B cell (primary cell): Measurements from ENCODE around the gene SH2D3C. TPM values are rescaled to one million over a fixed set of nuclear protein-coding genes. Genes with fewer than 3 reads are reported as not detected.

Source experiments
- ATAC-seq: fragments of 200-7000 bp; cut with Tn5 transposase; one replicate; pipeline ENCODE4 v1.10.0; 2021; ENCODE audit warnings: low read depth, mild to moderate bottlenecking, moderate number of reproducible peaks, moderate library complexity
- CTCF ChIA-PET: fragments of 350-600 bp; sonication (Branson Sonifier 250); formaldehyde crosslinking; loops from one replicate; lab custom pipeline; 2021; ENCODE audit warnings: antibody characterized with exemption, inconsistent platforms; lab: Charles Lee
- POLR2A ChIA-PET: fragments of 350-600 bp; sonication (Branson Sonifier 250); formaldehyde crosslinking; loops from one replicate; lab custom pipeline; 2021; ENCODE audit warnings: antibody characterized with exemption; lab: Charles Lee
- DNase-seq: peaks from one replicate; pipeline ENCODE4 v3.0.0; 2013
- H2AFZ ChIP-seq: 2 replicates; pipeline ENCODE4 v1.6.1; 2012; ENCODE audit warnings: mild to moderate bottlenecking, low read depth, low read length; ENCODE audit not compliant: insufficient read depth, poor library complexity, severe bottlenecking
- H3K27ac ChIP-seq, 2 donors: 1 replicate in 1 of 2; 2 replicates in 1 of 2; pipeline ENCODE4 v1.5.1; 2012 to 2013; ENCODE audit warnings: low read length in 2 of 2, mild to moderate bottlenecking in 2 of 2, moderate library complexity in 1 of 2
- H3K27me3 ChIP-seq, 4 experiments: fragments of 200-600 bp in 1 of 4; sonication (generic) in 1 of 4; replicated peaks in 1 of 4; 1 replicate in 2 of 4; 2 replicates in 2 of 4; pipeline versions ENCODE4 v1.6.1 to v1.7.0; 2013 to 2016; ENCODE audit warnings: low read length in 3 of 4, mild to moderate bottlenecking in 2 of 4, mixed read lengths in 1 of 4, moderate library complexity in 1 of 4; ENCODE audit not compliant: insufficient read depth in 4 of 4, control insufficient read depth in 3 of 4; ENCODE audit errors: control extremely low read depth in 1 of 4
- H3K36me3 ChIP-seq, 2 experiments: replicated peaks in 1 of 2; 1 replicate in 1 of 2; 2 replicates in 1 of 2; pipeline versions ENCODE4 v1.6.1 to v1.7.1; 2013; ENCODE audit warnings: low read length in 1 of 2; ENCODE audit not compliant: insufficient read depth in 2 of 2, control insufficient read depth in 1 of 2; ENCODE audit errors: control extremely low read depth in 1 of 2, extremely low read depth in 1 of 2
- H3K4me1 ChIP-seq, 2 donors: fragments of 200-600 bp in 1 of 2; sonication (generic) in 1 of 2; 1 replicate in 1 of 2; 2 replicates in 1 of 2; pipeline versions ENCODE4 v1.5.1 to v1.6.1; 2013 to 2017; ENCODE audit warnings: low read length in 2 of 2; ENCODE audit not compliant: control insufficient read depth in 2 of 2, insufficient read depth in 2 of 2
- H3K4me2 ChIP-seq: replicated peaks from 2 replicates; pipeline ENCODE3; 2012; ENCODE audit warnings: mild to moderate bottlenecking, low read depth, low read length; ENCODE audit not compliant: poor library complexity, severe bottlenecking
- H3K4me3 ChIP-seq, 5 experiments: fragments of 200-600 bp in 1 of 5; sonication (generic) in 1 of 5; 1 replicate in 3 of 5; 2 replicates in 2 of 5; pipeline versions ENCODE4 v1.5.1 to v1.7.0; 2011 to 2016; ENCODE audit warnings: low read length in 4 of 5, mild to moderate bottlenecking in 4 of 5, low read depth in 2 of 5, control low read depth in 1 of 5, moderate library complexity in 1 of 5; ENCODE audit not compliant: insufficient read depth in 1 of 5; ENCODE audit errors: control extremely low read depth in 1 of 5, extremely low read depth in 1 of 5
- H3K79me2 ChIP-seq: fragments of 200-600 bp; sonication (generic); one replicate; pipeline ENCODE4 v1.6.0; 2016; ENCODE audit warnings: low read length; ENCODE audit not compliant: control insufficient read depth, insufficient read depth
- H3K9ac ChIP-seq: fragments of 200-600 bp; sonication (generic); 2 replicates; pipeline ENCODE4 v1.6.1; 2017; ENCODE audit warnings: mild to moderate bottlenecking, low read length, moderate library complexity
- H3K9me3 ChIP-seq, 3 donors: one replicate each; pipeline versions ENCODE4 v1.6.1 to v1.7.1; 2013; ENCODE audit warnings: low read length in 2 of 3; ENCODE audit not compliant: control insufficient read depth in 2 of 3, insufficient read depth in 1 of 3; ENCODE audit errors: control extremely low read depth in 1 of 3
- H4K20me1 ChIP-seq: 2 replicates; pipeline ENCODE4 v1.6.0; 2012; ENCODE audit warnings: mild to moderate bottlenecking, low read length; ENCODE audit not compliant: insufficient read depth, control insufficient read depth, poor library complexity, severe bottlenecking
- H3K27ac Mint-ChIP-seq: one replicate; pipeline ENCODE4 v1.8.0; 2021; ENCODE audit warnings: mixed read lengths
- H3K27me3 Mint-ChIP-seq: one replicate; pipeline ENCODE4 v1.8.0; 2021; ENCODE audit warnings: mixed read lengths
- H3K4me1 Mint-ChIP-seq: one replicate; pipeline ENCODE4 v1.8.0; 2021; ENCODE audit warnings: mixed read lengths
- H3K4me3 Mint-ChIP-seq: one replicate; pipeline ENCODE4 v1.8.0; 2021; ENCODE audit warnings: mixed read lengths
- H3K9me3 Mint-ChIP-seq: one replicate; pipeline ENCODE4 v1.8.0; 2022; ENCODE audit warnings: mixed read lengths; ENCODE audit not compliant: insufficient read depth
- CTCF ChIP-seq: fragments of 200-600 bp; IDR thresholded peaks from one replicate; pipeline ENCODE4 v1.8.0; 2022; ENCODE audit warnings: antibody characterized with exemption, mild to moderate bottlenecking
- EZH2 ChIP-seq: IDR thresholded peaks from 2 replicates; pipeline ENCODE4 v1.6.1; 2012; ENCODE audit warnings: borderline replicate concordance, low read depth, mild to moderate bottlenecking, moderate library complexity, low read length; ENCODE audit not compliant: insufficient read depth, poor library complexity, severe bottlenecking
- WGBS: methylation state at CpG from one replicate; pipeline ENCODE4 v1.1.5; 2013; ENCODE audit warnings: missing lambda C conversion rate; ENCODE audit not compliant: insufficient coverage; 5-methylcytosine and 5-hydroxymethylcytosine counted together
- intact Hi-C: fragments of 100-400 bp; cut with micrococcal nuclease; formaldehyde crosslinking; loops from one replicate; pipeline ENCODE4 v1.10.0; 2022
- polyA plus RNA-seq: library from polyadenylated mRNA; depleted of rRNA; stranded (reverse); fragments of >200 nt; gene quantifications from 2 replicates; pipeline ENCODE4 v1.2.3, GENCODE V29; 2012
- total RNA-seq, 2 donors: library from RNA; stranded (reverse); fragments of 120-200 nt in 1 of 2; gene quantifications; 1 replicate in 1 of 2; 2 replicates in 1 of 2; pipeline versions ENCODE4 v1.2.3 to v1.2.4, GENCODE V29; 2013 to 2022

SH2D3C gene
- total and polyA plus RNA-seq, 2 donors (not counting 1 experiment from before 2014, with no cell fraction given), result 66.3 to 85.5 TPM

- no peak overlapping the region for H3K27ac Mint-ChIP-seq
- Histone ChIP-seq H3K4me2 (no peak overlapping the region), H3K4me1 (no peaks in the 10 kb centered on the region), H3K9me3 (peaks cover 0 to 4% (median 0%) of the 10 kb centered on the region in 3 donors), H3K27me3 (no peaks in the 10 kb centered on the region), H2AFZ (no peak overlapping the region), H4K20me1 (no peaks in the 10 kb centered on the region), H3K27ac (no peak overlapping the region), H3K36me3 (peaks cover 0 to 28% of the 10 kb centered on the region in 2 experiments), H3K9ac (no peak overlapping the region), H3K4me3 (no peak overlapping the region), H3K79me2 (no peaks in the 10 kb centered on the region)
- ATAC-seq, result no peak
- CTCF ChIA-PET, result interaction anchor here (0.6 to 1.0 kb wide), 2 partner anchors 12 to 228 kb away, joined by 3 read pairs; no protein-coding TSS in a partner anchor
- no peak overlapping the region for H3K4me3 Mint-ChIP-seq
- DNase-seq, result no peak
- no peaks in the 10 kb centered on the region for H3K4me1 Mint-ChIP-seq
- intact Hi-C loops, result no loop called here
- POLR2A ChIA-PET, result no interaction called here
- no peaks in the 10 kb centered on the region for H3K27me3 Mint-ChIP-seq
- 93% methylated on average over 15 of the region's 17 CpGs for WGBS
- TF ChIP-seq EZH2 (no peak), CTCF (no peak)
- H3K9me3 Mint-ChIP-seq, result no peaks in the 10 kb centered on the region
These were observed 39.5 kb upstream of the SH2D3C start for GRCh38 chr9:127817881-127818434.

- Mint-ChIP-seq H3K9me3 (no peaks in the 10 kb centered on the region), H3K27me3 (no peaks in the 10 kb centered on the region), H3K4me1 (no peaks in the 10 kb centered on the region), H3K4me3 (no peak overlapping the region), H3K27ac (no peak overlapping the region)
- Histone ChIP-seq H3K9ac (no peak overlapping the region), H3K4me2 (no peak overlapping the region), H3K79me2 (no peaks in the 10 kb centered on the region), H2AFZ (no peak overlapping the region), H3K9me3 (peaks cover 0 to 4% (median 0%) of the 10 kb centered on the region in 3 donors), H4K20me1 (no peaks in the 10 kb centered on the region), H3K4me3 (no peak overlapping the region), H3K27ac (no peak overlapping the region), H3K36me3 (peaks cover 0 to 35% of the 10 kb centered on the region in 2 experiments), H3K27me3 (no peaks in the 10 kb centered on the region), H3K4me1 (no peaks in the 10 kb centered on the region)
- POLR2A ChIA-PET, result no interaction called here
- TF ChIP-seq EZH2 (no peak), CTCF (no peak)
- 97% methylated on average over 7 of the region's 8 CpGs for WGBS
- intact Hi-C loops, result no loop called here
- CTCF ChIA-PET, result interaction anchor here (1.0 kb wide), 1 partner anchor 11 kb away, joined by 3 read pairs; no protein-coding TSS in a partner anchor
- no peak for ATAC-seq
- no peak for DNase-seq
These were observed 38.3 kb upstream of the SH2D3C start for GRCh38 chr9:127816728-127817127.
